ENCODE measurements around the gene NELFCD. TPM values are rescaled to one million over a fixed set of nuclear protein-coding genes. Genes with fewer than 3 reads are reported as not detected.

NELFCD gene
- total and polyA plus RNA-seq, 2 experiments from 2014 or later, result 36.3 to 57.4 TPM

DNA sequence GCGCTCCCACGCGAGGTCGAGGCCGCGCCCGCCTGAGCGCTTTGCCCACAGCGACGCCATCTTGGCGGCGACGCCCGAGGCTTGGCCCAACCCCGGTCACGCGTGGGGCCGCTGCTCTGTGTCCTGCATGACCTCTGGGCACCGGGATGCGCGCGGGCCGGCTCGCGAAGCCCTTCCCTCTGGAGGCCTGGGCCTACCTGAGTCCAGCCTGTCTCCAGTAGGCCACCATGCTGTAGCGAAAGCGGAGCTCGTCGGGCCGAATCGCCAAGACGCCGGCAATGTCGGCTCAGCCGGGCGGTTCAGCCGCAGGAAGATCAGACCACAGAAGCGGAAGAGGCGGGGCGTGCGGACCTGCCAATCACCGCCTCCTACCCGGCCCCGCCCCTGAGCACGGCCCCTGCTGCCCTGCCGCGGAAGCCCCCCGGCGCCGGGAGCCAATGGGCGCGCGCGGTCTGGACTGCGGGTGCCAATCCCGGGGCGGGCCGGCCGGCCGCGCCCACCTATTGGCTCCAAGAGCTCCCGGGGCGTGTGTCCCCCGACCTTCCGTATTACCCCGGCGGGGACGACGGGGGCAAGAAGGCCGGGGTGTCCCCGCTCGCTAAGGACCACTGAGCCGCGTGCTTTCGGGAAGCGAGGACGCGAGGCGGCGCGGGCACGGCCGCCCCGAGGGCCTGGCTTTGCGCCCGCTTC is 51.1 kb downstream of the NELFCD start, which contains the start of gene ATP5F1E:
Gene ATP5F1E, minus strand, starts transcription at position 313 of the 690 bp plus-strand sequence. Its CDS starts 84 bp downstream, at position 229.
- peaks cover 10% of the 10 kb centered on the region; the same call in 1 of the 2 replicates for H4K20me1 ChIP-seq (ENCODE audit: insufficient read depth)
- H3K4me3 ChIP-seq, result peak within 1 kb of the TSS; percentile 79
- peaks cover 81% of the 10 kb centered on the region for H3K79me2 ChIP-seq (ENCODE audit: insufficient read depth)
- H3K27ac ChIP-seq, result peak within 1 kb of the TSS; percentile 65
- in situ Hi-C loops (cut with MboI), result no loop called here
- H3K9ac ChIP-seq, result peak within 1 kb of the TSS; percentile 84
- peak within 1 kb of the TSS; percentile 84 for H3K4me2 ChIP-seq (ENCODE audit: unreplicated experiment)
- H3K36me3 ChIP-seq (ENCODE audit: low read depth), result peaks cover 45% of the 10 kb centered on the region
- H2AFZ ChIP-seq, result peak within 1 kb of the TSS; percentile 75
- TF ChIP-seq EZH2phosphoT487 (IDR thresholded peaks at IDR 0.05; ENCODE audit: insufficient read depth, low read depth) (no peak), EZH2 (IDR thresholded peaks at IDR 0.05; ENCODE audit: insufficient read depth, poor library complexity, severe bottlenecking) (no peak)
- H3F3A ChIP-seq (ENCODE audit: insufficient read depth), result peaks cover 57% of the 10 kb centered on the region
- DNase-seq, result peak; percentile 98
- 0 to 1% methylated on average over 64 to 69 of the region's 86 CpGs for WGBS, 2 experiments (ENCODE audit: low coverage in 1 of 2, low lambda C conversion rate in 2 of 2, missing lambda C conversion rate in 2 of 2)
- H3K27me3 ChIP-seq (replicated peaks; ENCODE audit: insufficient read depth), result no peaks in the 10 kb centered on the region
- no peaks in the 10 kb centered on the region for H3K9me3 ChIP-seq (ENCODE audit: low read depth)
- peaks cover 46% of the 10 kb centered on the region for H3K4me1 ChIP-seq (ENCODE audit: insufficient read depth)
- no peaks in the 10 kb centered on the region for H3K9me2 ChIP-seq (ENCODE audit: insufficient read depth)

DNA sequence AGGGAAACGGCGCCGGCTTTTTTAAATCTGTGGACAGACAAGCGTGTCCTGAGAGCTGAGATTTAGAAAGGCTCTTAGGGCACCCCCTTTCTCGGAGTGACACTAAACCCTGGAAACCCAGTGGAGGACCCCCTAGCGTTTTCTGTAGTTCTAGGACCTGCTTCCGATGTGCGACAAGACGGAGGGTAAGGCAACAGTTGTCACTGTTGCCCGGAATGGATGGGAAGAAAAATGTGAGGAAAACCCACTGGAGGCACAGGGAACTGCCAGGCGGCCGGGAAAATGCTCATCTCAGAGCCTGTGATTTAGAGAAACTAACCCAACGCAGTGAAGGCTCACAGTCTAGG is 51.6 kb downstream of the NELFCD start:
- no peaks in the 10 kb centered on the region for H3K27me3 ChIP-seq (replicated peaks; ENCODE audit: insufficient read depth)
- H3K9ac ChIP-seq, result peak overlapping the region; percentile 84
- H2AFZ ChIP-seq, result peak overlapping the region; percentile 73
- H3K79me2 ChIP-seq (ENCODE audit: insufficient read depth), result peaks cover 81% of the 10 kb centered on the region
- peaks cover 57% of the 10 kb centered on the region for H3F3A ChIP-seq (ENCODE audit: insufficient read depth)
- H3K4me3 ChIP-seq, result peak overlapping the region; percentile 79
- peaks cover 46% of the 10 kb centered on the region for H3K36me3 ChIP-seq (ENCODE audit: low read depth)
- 1 to 2% methylated on average over 12 to 13 of the region's 13 CpGs for WGBS, 2 experiments (ENCODE audit: low coverage in 1 of 2, low lambda C conversion rate in 2 of 2, missing lambda C conversion rate in 2 of 2)
- no peaks in the 10 kb centered on the region for H3K9me3 ChIP-seq (ENCODE audit: low read depth)
- no peak for TF ChIP-seq EZH2 (IDR thresholded peaks at IDR 0.05; ENCODE audit: insufficient read depth, poor library complexity, severe bottlenecking)
- TF ChIP-seq EZH2phosphoT487 (IDR thresholded peaks at IDR 0.05; ENCODE audit: insufficient read depth, low read depth), result no peak
- peaks cover 45% of the 10 kb centered on the region for H3K4me1 ChIP-seq (ENCODE audit: insufficient read depth)
- H4K20me1 ChIP-seq (ENCODE audit: insufficient read depth), result 0 out of 2 replicates have a peak, but pooled peaks cover 6% of the 10 kb centered on the region
- DNase-seq, result peak; percentile 76
- peak overlapping the region; percentile 60 for H3K27ac ChIP-seq
- in situ Hi-C loops (cut with MboI), result no loop called here
- no peaks in the 10 kb centered on the region for H3K9me2 ChIP-seq (ENCODE audit: insufficient read depth)
- peak overlapping the region; percentile 73 for H3K4me2 ChIP-seq (ENCODE audit: unreplicated experiment)

DNA sequence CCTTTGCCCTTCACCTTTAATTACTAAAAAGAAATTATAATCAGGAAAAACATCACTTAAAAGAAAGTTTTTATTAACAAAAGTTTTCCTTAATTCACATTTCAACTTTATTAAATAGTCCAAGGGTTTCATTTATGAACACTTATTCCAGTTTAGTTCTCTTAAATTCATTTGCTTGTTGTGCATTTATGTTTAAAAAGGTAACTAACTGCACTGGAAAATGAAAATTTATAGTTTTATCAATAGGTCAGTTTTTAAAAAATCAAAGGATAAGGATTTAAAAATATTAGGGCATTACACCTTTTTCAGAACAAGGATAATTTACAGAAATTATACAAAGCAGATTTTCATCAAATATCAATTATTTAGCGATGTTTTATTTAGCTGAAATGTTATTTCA is 52.0 kb downstream of the NELFCD start:
- TF ChIP-seq EZH2phosphoT487 (IDR thresholded peaks at IDR 0.05; ENCODE audit: insufficient read depth, low read depth) (no peak), EZH2 (IDR thresholded peaks at IDR 0.05; ENCODE audit: insufficient read depth, poor library complexity, severe bottlenecking) (no peak)
- Histone ChIP-seq H3K27ac (peak overlapping the region; percentile 60), H3K79me2 (ENCODE audit: insufficient read depth) (peaks cover 81% of the 10 kb centered on the region), H3K9me3 (ENCODE audit: low read depth) (no peaks in the 10 kb centered on the region), H3F3A (ENCODE audit: insufficient read depth) (peaks cover 56% of the 10 kb centered on the region), H3K27me3 (replicated peaks; ENCODE audit: insufficient read depth) (no peaks in the 10 kb centered on the region), H3K9ac (peak overlapping the region; percentile 84), H2AFZ (peak overlapping the region; percentile 73), H3K9me2 (ENCODE audit: insufficient read depth) (no peaks in the 10 kb centered on the region), H3K4me3 (peak overlapping the region; percentile 79), H3K4me1 (ENCODE audit: insufficient read depth) (peaks cover 41% of the 10 kb centered on the region), H4K20me1 (ENCODE audit: insufficient read depth) (0 out of 2 replicates have a peak, but pooled peaks cover 6% of the 10 kb centered on the region), H3K36me3 (ENCODE audit: low read depth) (peaks cover 50% of the 10 kb centered on the region), H3K4me2 (ENCODE audit: unreplicated experiment) (peak overlapping the region; percentile 73)
- no peak for DNase-seq
- in situ Hi-C loops (cut with MboI), result no loop called here
- WGBS, 2 experiments (ENCODE audit: low coverage in 1 of 2, low lambda C conversion rate in 2 of 2, missing lambda C conversion rate in 2 of 2), result 100% methylated on average over 1 of the region's 1 CpG

DNA sequence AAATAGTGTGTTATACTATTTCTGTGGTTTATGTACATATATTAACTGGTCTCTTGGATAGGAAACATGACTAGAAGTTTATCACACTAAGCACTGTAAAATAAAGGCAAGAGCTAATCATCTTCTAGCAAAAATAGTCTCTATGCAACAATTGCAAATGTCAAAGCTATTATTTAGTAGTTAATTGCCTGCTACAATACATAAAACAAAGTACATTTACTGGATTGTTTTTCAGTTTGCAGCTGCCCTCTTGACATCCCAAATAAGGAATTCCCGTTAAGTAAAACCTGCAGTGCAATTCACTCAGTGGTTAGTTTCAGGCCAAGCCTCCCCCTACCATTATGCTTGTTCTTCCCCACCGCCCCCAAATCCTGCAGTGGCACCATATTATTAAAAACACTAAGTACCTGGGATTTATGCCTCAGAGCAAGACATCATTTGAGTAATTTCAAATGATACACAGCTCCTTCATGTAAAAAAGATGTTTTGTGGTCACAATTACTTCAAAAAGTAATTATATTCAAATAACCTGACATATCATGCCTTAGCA is 52.6 kb downstream of the NELFCD start:
- no peaks in the 10 kb centered on the region for H3K9me3 ChIP-seq (ENCODE audit: low read depth)
- H3K4me3 ChIP-seq, result no peak overlapping the region
- H3K4me2 ChIP-seq (ENCODE audit: unreplicated experiment), result peak overlapping the region; percentile 73
- H3K9ac ChIP-seq, result peak overlapping the region; percentile 84; the same call in 1 of the 2 replicates
- TF ChIP-seq EZH2phosphoT487 (IDR thresholded peaks at IDR 0.05; ENCODE audit: insufficient read depth, low read depth), result no peak
- no peak for TF ChIP-seq EZH2 (IDR thresholded peaks at IDR 0.05; ENCODE audit: insufficient read depth, poor library complexity, severe bottlenecking)
- 0 out of 2 replicates have a peak, but pooled peaks cover 2% of the 10 kb centered on the region for H4K20me1 ChIP-seq (ENCODE audit: insufficient read depth)
- DNase-seq, result no peak
- H2AFZ ChIP-seq, result no peak overlapping the region
- peaks cover 50% of the 10 kb centered on the region for H3F3A ChIP-seq (ENCODE audit: insufficient read depth)
- no peaks in the 10 kb centered on the region for H3K27me3 ChIP-seq (replicated peaks; ENCODE audit: insufficient read depth)
- H3K79me2 ChIP-seq (ENCODE audit: insufficient read depth), result peaks cover 81% of the 10 kb centered on the region
- in situ Hi-C loops (cut with MboI), result no loop called here
- peaks cover 39% of the 10 kb centered on the region for H3K4me1 ChIP-seq (ENCODE audit: insufficient read depth)
- 0 out of 2 replicates have a peak overlapping the region, but pooled peaks have one; percentile 60 for H3K27ac ChIP-seq
- WGBS, 2 experiments (ENCODE audit: low coverage in 1 of 2, low lambda C conversion rate in 2 of 2, missing lambda C conversion rate in 2 of 2), result 97 to 100% methylated on average over 2 of the region's 2 CpGs
- H3K36me3 ChIP-seq (ENCODE audit: low read depth), result peaks cover 48% of the 10 kb centered on the region
- H3K9me2 ChIP-seq (ENCODE audit: insufficient read depth), result no peaks in the 10 kb centered on the region

All from GM23248 (cell line).